Effector CD4-positive, alpha-beta T cell (primary cell): ENCODE data around the gene HOXA2.
A peak's percentile ranks its signal among the peaks of the same experiment; 100 is the strongest.

Experiments
- DNase-seq: peaks from one replicate; pipeline ENCODE4 v3.0.0-alpha.2; 2020

Gene HOXA2

DNA sequence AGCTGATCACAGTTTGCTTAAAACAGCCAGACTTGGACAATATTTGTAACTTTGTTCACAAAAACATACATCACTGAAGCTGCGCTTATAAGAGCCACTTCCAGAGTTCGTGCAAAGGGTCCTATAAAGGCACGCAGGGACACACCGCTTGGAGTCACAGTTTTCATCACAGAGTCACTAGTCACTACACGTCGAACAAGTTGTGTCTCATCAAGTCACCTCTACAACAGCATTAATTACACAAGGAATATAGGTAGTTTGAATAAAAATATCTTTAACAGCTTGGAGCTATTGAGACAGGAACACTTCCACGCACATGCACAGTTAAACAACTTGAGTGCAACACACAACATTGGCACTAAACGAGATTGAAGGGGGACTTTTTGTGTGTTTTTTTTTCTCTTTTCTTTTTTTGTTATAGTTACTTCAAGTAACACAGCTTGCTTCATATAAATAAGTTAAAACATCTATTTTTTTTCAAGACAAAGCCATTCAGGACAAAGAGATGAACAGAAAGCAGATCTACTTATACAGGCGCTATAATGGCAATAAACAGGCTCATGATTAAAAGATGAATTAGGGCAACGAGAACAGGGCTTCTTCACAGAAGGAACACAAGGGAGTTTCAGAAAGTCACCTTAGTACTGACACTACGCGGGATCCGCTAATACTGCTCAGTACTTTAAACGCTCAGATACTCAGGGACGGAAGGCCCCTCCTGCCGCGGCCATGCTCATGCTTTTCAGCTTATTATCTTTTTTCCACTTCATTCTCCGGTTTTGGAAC lies 38.8 kb upstream of the HOXA2 start:
- no peak for DNase-seq

DNA sequence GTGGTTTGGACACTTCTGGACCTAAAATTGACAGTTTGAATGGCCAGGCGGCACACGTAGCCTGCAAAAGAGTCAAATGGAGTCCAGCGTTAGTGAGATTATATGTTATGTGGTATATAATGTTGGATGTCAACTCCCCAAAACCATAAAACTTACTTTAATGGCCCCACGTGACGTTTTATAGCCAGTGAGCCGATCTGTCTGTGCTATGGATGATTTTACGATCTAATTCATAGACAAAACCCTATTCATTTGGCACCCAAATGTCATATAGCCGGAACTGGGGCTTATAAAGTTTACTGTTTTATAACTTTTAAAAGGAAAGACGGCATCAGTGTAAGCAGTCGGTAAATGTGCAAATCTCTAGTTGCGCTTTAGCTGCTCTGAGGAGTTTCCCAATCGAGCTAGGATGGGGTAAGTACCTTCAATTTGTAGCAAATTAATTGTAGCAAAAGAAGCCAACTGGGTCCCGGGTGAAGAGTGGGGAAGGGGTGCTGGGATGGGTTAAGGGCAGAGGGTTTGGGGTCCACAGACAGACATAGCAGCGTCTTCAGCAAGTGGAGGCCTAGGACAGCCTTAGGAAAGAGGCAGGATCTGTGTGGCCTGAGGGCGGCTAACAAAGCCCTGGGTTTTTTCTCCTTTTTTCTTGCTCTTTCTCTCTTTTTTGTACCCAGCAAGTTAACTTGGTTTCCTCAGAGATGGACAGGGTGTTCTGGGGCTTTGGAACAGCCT lies 37.8 kb upstream of the HOXA2 start:
- DNase-seq: no peak

DNA sequence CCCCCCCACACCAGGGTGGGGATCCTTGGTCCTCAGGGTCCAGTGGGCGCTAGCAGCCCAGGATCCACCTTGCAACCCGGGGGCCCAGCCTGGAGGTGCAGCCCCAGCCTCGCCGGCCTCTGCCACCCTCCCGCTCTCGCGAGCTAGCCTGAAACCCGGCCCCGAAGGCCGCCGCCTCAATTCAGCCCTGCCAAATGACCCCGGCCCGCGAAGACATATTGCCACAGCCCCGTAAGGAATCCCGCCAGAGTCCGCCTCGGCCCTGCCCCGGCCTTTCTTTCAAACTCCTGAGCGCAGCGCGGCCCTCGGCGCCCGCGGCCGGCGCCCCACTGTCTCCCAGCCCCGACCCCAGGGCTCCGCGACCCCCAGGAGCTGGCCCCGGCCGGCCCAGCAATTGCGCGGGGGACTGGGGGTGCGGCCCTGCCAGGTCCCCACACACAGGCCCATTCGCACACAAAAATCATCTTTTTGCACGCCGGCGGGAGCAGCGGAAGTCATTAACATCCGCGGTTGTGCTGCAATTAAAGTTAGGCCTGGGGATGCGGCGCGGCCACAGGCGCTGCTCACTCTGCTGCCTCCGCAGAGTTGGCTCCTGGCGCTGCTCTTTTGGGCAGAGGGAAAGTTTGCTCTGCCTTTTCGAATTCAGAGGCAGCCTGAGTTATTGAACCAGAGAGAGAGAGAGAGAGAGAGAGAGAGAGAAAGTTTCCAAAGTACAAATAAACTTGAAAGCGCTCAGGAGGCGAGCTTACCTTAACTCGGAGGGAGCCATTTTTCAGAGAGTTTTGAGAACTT lies 37.0 kb upstream of the HOXA2 start:
- DNase-seq: no peak

DNA sequence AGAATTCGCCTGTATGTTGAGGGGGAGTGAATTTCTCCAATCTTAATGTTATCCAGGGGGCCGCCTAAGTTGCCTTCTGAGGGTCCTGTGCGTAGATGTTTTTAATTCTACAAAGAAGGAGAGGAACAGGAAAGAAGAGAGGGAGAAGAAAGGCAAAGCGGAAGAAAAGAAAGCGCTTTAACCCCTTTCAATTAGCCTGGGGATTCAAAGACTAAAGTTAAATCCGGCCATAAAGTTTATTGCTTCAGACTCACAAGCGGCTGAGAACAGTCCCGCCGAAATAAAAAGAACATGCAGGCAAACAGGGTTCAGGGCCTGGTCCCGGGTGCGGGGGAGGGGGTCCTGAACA lies 36.5 kb upstream of the HOXA2 start:
- no peak for DNase-seq

DNA sequence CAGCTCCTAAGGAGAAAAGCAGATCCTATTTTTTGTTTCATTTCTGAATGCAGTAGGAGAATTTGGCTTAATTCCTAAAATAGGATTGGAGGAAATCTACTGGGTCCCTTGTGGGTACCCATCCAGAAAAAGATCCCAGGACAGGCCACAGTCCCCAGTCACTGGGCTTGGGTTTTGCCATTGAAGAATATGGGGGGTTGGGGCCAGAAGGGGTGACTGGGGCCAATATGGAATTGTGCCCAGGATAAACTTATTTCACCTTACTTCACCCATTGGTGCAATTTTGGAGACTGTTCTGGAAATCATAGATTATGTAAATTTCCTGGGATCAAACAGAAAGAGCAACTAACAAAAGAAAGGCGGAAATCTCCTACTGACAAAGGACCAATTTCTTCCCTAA lies 36.0 kb upstream of the HOXA2 start:
- DNase-seq: no peak

DNA sequence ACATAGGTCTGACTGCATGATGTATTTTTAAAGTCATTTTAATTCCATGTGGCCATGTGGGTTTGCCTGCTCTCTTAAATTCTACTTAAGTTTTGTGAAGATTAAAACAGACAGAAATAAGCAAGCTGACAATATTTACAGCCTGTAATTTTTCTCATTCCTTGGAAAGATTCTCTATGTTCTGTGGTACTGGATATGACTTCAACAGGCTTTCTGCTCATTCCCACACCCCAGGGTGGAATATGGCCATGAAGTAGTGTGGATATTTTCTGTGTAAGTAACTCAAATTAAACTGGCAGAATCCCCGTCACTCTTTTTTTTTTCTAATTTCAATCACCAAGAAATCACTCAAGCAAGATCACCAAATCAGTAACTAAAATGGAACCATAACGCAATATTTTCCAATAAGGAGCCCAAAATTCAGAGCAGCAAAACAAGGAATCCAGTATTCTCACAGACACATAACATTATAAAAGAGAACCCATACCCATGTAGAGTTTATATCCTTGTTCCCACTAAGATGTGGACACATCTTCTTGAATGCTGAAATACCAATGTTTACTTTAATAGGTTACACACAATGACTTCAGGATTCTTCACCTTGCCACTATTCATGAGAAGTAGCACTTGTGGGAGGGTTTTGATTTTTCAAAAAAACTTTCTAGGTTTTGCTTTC lies 35.3 kb upstream of the HOXA2 start:
- no peak for DNase-seq

DNA sequence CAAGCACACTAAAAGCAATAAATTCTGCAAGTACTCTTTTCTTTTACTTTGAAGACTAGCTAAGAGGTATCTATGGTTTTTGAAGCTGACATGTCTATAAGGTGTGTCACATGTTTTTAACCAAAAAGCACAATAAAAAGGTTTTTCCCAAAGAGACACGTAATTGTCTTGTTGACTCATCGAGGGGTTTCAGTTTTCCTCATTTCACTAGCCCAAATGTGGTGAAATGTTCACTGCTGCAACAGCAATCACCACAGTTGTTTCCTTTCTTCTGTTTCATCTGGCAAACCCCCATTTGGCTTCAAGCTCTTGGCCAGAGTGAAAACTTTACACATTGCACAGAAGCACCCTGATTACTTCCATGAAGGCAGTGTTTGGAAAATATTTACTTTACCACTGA lies 31.9 kb upstream of the HOXA2 start:
- DNase-seq: no peak

DNA sequence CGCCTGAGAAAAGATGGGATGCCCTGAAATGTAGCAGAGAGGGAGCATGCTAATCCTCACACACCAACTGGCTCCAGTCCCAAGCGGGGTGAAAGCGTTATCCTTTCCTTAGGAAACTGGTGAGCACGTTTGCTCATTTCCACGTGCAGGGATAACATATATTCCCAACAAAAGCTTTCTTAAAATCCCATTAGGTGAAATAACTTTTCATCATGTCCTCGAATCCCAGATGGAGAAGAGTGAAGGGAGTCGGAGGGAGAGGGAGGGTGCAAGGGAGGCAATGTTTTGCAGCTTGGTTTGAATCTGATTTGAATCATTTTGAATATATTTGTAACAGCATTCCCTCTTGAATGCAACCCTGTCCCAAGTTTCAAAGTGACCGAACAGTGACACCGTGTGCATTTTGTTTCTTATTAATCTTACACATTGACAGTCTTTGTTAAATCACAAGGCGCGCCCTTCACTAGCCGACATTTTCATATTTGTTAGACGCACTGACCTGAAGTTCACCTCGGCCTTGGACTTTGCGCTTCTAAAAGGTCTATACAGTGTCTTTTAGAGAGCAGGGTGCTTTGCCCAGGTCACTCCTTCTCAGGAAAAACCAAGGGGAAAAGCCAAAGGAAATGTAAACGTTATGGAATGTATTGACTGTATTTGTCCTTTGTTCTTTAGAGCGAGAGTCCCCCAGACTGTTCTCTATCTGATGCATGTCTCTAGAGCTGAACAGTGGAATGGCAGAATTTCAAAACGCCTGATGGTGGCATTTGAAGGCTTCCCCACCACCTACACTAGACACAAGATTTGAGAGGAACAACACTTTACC lies 31.1 kb upstream of the HOXA2 start:
- DNase-seq: no peak

DNA sequence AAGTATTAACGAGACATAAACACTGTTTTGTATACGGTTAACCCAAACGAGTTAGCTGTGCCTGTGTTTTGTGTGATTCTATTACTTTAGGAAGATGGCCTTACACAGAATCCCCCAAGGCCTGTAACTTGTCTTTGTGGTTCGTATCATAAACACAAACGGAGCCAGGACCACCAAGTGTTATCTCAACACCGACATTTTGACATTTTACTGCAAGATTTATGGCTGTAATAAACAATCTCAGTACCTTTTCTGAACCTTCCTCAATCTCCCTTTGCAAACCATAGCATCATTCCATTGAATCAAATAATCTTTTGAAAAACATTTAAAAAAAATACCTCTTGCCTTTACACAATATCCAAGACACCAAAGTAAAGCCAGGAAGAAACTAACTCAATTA lies 30.5 kb upstream of the HOXA2 start:
- no peak for DNase-seq

DNA sequence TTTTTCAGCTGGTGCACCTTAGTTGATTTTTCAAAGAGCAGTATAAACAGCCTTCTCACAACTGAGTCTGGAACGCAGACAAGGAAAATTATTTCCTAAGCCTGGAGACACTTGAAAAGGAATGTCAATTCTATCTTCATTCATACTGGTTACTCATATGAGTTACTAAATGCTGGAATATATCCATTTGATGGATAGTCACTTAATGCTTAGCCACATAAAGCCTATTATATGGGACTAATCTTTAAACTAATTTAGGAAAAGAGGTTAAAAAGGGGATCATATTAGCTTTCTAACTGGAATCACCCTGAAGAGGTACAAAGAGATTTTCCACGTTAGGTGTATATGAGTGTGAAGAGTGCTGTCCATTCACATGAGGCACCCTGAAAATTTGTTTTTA lies 29.7 kb upstream of the HOXA2 start:
- no peak for DNase-seq

DNA sequence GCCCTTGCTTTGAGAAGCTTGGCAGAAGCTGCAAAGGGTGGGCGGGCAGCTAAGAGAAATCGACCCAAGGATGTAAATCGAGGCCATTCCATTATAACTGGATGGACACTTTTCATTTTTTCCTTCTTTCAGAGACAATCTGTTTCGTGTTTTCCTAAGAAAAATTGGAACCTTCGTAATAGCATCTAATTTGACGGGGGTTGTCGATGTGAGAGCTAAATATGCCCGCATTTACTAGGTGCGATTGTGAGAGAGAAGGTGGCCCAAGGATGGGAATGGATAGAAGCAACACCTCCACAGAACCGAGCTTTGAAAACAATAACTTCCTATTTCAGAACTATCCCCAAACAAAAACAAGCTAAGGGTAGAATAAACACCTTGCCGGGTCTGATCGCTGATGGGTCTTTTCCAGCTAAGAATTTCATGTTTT lies 28.9 kb upstream of the HOXA2 start:
- DNase-seq: no peak

DNA sequence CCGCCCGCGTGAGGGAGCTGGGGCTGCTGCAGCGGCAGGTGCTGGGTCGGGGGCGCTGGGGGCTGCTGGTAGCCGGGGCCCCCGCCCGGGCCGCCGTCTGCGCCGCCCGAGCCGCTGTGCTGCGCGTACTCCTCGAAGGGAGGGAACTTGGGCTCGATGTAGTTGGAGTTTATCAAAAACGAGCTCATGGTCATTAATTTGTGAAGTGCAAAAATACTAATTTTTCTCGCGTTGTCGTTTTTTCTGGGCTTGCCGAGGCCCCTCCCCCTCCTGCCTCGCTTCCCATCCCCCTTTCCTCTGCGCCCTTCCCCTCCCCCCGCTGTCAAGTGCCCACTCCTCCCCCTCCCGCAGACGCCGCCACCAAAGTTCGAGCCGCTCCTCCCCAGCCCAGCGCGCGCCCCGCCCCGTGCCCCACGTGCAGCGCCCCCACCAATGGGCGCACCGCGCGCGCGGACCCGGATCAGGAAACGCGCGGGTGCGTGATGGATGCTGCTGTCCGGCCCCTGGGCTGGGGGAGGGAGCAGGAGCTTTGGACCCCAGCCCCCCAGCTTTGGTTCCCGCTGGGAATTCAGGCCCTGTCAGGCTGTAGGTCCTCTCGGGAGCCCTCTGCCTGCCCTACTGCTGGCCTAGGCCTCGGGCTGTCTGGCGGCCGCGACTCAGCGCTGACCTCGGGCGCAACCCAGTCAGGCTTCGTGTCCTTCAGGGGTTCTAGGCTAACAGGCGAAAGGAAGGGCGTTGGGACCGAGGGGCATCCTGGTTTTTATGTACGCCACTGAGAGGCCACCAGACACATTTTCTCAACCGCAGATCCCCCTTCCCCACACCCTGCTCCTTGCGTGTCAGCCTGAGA lies 28.3 kb upstream of the HOXA2 start, which contains the start of gene HOXA4:
Gene HOXA4 (minus strand): TSS at position 218 of the 850 bp plus-strand sequence. CDS start 24 bp downstream, at position 194.
- DNase-seq: peak; percentile 29

DNA sequence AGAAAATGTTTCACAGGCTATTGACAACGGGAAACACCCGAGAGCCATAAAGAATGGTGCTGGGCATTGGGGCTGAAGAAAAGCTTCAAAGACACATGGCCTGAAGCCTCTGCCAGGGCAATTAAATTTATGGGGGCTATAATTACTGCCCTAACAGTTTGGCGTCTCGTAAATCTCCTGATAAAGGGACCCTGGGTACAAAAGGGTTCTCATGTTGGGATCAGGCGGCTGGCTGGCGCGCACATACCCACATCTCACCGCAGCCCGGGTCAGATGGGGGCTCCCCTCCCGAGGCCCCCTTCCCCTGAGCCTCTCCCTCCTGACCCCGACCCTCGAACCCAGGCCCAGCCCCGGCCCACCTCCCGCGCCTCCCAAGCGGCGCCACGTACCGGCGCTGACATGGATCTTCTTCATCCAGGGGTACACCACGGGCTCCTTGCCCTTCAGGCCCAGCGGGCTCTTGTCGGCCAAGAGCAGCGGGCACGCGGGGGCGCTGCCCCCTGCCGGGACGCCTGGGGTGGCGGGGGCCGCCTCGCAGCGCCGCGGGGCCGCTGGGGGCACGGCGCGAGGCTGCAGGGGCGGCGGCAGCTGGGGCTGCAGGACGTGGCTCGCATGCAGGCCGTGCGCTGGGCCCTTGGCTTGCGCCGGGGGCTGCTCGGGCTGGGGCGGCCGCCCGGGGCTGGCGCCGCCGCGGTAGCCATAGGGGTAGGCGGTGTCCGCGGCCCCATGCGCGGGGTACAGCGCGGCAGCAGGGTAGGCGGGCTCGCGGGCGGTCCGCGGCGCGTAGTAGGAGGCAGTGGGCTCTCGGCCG lies 27.5 kb upstream of the HOXA2 start:
- DNase-seq: no peak

DNA sequence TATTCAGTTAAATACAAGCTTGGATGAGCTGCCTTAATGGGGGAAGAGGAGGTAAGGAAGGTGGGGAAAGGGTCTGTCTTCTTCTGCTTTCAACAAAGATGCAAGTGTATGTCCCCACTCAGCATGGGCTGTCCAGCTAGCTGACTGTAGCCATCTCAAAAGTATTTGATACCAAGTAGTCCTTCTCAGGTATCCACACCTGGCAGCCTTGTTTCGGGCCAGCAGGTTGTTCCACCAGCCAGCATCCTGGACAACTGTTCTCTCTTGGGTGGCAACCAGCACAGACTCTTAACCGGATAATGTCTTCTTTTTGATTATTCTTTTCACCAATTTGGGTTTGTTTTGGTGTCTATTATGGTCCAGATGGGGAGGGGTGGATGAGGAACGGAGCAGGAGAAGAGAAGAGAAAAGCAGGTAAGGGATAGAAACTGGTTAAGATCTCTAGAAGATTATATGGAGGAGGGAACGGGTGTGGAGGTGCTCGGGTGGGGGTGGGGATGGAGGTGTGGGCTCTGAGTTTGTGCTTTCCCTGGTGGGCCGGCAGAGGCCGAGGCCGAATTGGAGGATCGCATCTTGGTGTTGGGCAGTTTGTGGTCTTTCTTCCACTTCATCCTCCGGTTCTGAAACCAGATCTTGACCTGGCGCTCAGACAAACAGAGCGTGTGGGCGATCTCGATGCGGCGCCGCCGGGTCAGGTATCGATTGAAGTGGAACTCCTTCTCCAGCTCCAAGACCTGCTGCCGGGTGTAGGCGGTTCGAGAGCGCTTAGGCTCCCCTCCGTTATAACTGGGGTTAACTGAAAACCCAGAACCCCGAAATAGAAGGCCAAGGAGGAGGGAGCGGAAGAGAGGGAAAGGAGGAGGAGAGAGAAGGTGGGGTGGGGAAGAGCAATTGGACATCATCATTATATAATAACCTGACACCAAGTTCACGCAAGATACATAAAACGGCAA lies 26.6 kb upstream of the HOXA2 start:
- no peak for DNase-seq

DNA sequence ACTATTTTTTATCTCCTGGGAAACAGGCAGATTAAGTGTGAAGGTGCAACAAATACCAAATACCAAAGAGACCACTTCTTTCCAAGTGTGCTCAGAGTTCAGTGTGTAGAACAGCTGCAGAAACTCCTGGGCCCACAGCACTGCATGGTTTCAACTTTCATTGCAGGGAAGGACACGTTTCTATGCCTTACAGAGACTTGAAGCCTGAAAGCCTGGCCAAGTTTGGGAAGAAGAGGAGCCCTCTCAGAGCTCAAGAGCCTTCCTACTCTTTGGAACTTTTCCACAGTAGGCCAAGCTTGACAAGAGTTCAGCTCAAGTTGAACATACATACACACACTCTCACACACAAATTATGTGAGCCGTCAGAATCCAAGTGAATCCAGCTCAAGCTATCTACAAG lies 25.6 kb upstream of the HOXA2 start:
- DNase-seq: no peak

DNA sequence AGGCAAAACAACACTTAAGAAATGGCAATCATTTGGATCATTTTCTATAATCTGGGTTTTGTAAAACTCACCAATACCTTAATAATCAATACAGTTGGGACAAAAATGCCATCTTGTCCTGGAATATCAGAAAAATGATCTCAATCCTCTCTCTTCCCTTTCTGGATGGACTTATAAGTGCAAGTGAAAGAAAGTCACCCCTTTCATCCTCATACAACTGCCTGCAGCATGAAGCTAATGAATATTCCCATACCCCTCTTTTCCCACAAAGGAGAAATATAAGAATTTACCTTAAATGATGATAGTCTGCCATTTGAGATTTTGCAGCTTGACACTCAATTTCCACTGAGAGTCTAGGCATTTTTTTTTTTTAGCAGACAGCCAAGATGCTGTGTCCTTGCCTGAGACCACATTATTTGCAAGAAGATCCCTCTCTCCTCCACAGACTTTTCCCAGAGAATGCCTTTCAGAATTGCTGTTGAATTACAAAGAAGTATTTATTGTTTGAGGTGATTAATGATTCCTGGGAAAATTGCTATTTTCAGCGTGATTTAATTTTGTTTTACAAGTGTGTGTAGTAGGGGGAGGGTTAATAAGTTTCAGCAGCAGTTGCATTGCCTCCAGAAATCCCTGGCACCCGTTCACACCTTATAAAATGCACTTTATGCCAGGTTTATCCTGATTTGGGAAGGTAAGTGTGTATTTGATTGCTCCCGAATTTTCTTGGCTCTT lies 24.3 kb upstream of the HOXA2 start:
- DNase-seq: no peak

DNA sequence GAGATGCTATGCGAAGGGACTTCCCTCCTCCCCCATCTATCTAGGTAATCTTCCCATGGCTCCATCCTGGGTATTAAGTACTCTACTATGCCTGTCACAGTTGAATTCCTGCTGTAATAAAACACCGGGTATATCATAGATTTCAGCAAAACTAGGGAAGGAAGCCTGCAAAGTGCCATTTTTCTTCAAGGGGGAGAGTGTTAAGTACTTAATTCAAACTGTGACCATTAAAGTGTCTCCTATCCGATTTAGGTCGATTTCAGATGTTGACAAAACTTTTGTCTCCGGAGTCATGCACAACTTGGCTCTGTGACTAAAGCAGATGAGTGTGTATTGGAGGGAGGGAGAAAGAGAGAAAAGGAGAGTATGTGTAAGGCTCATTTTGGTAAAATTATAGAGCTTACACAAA lies 23.5 kb upstream of the HOXA2 start:
- DNase-seq: no peak
